HEK293T (cell line): ENCODE data around the gene EIF1AD.

Experiments used
- CTCF ChIA-PET: fragments of 350-600 bp; formaldehyde crosslinking; extraction: SDS; loops from one replicate; lab custom pipeline; 2021; ENCODE audit warnings: antibody characterized with exemption, inconsistent platforms; lab: Yijun Ruan, JAX
- POLR2A ChIA-PET: fragments of 350-600 bp; formaldehyde crosslinking; extraction: SDS; loops from one replicate; lab custom pipeline; 2020; ENCODE audit warnings: antibody characterized with exemption, inconsistent platforms; lab: Yijun Ruan, JAX
- DNase-seq: peaks from one replicate; pipeline ENCODE4 v3.0.0; 2012; ENCODE audit warnings: mixed read lengths; ENCODE audit errors: extremely low spot score
- ARNT ChIP-seq: fragments of 450-650 bp; IDR thresholded peaks from 2 replicates; pipeline ENCODE4 v1.6.1; 2017; ENCODE audit warnings: mild to moderate bottlenecking
- BHLHE40 ChIP-seq: fragments of 450-650 bp; IDR thresholded peaks from 2 replicates; pipeline ENCODE4 v1.6.1; 2016; ENCODE audit warnings: mild to moderate bottlenecking, moderate library complexity, borderline replicate concordance
- CTBP1 ChIP-seq: fragments of 450-650 bp; IDR thresholded peaks from 2 replicates; pipeline ENCODE4 v1.6.1; 2016; ENCODE audit warnings: borderline replicate concordance
- ELF4 ChIP-seq: fragments of 450-650 bp; IDR thresholded peaks from 2 replicates; pipeline ENCODE4 v1.6.1; 2017; ENCODE audit warnings: antibody characterized with exemption
- FOXA1 ChIP-seq: fragments of 450-650 bp; IDR thresholded peaks from 2 replicates; pipeline ENCODE4 v1.6.1; 2016; ENCODE audit warnings: mild to moderate bottlenecking
- FOXK2 ChIP-seq: fragments of 450-650 bp; IDR thresholded peaks from 2 replicates; pipeline ENCODE4 v1.6.1; 2016; ENCODE audit warnings: mild to moderate bottlenecking
- FOXM1 ChIP-seq: fragments of 450-650 bp; IDR thresholded peaks from 2 replicates; pipeline ENCODE4 v1.6.1; 2017; ENCODE audit warnings: mild to moderate bottlenecking, borderline replicate concordance
- HDGF ChIP-seq: fragments of 450-650 bp; IDR thresholded peaks from 2 replicates; pipeline ENCODE4 v1.6.1; 2017; ENCODE audit warnings: antibody characterized with exemption, borderline replicate concordance
- L3MBTL2 ChIP-seq: fragments of 450-650 bp; conservative IDR thresholded peaks from 2 replicates; pipeline ENCODE4 v1.6.1; 2016; ENCODE audit warnings: mild to moderate bottlenecking
- LEF1 ChIP-seq: fragments of 450-650 bp; IDR thresholded peaks from 2 replicates; pipeline ENCODE4 v1.6.1; 2017; ENCODE audit warnings: mild to moderate bottlenecking, borderline replicate concordance
- NFRKB ChIP-seq: fragments of 450-650 bp; IDR thresholded peaks from 2 replicates; pipeline ENCODE4 v1.6.1; 2016; ENCODE audit warnings: mild to moderate bottlenecking, moderate library complexity
- PKNOX1 ChIP-seq: fragments of 450-650 bp; IDR thresholded peaks from 2 replicates; pipeline ENCODE4 v1.6.1; 2016
- SP1 ChIP-seq: fragments of 450-650 bp; IDR thresholded peaks from 2 replicates; pipeline ENCODE4 v1.6.1; 2017
- SUZ12 ChIP-seq: fragments of 450-650 bp; IDR thresholded peaks from 2 replicates; pipeline ENCODE4 v1.6.1; 2016; ENCODE audit warnings: mild to moderate bottlenecking
- TARDBP ChIP-seq: fragments of 450-650 bp; IDR thresholded peaks from 2 replicates; pipeline ENCODE4 v1.6.1; 2016
- ZNF384 ChIP-seq: fragments of 450-650 bp; IDR thresholded peaks from 2 replicates; pipeline ENCODE4 v1.6.1; 2016

EIF1AD gene

GRCh38 chr11:65962141-65962564, 39.8 kb downstream of the EIF1AD start:
- TF ChIP-seq TARDBP (no peak), ZNF384 (no peak), BHLHE40 (no peak), ARNT (no peak), FOXK2 (no peak), HDGF (no peak), SP1 (no peak), FOXA1 (no peak), LEF1 (no peak), NFRKB (no peak), ELF4 (no peak), FOXM1 (no peak), PKNOX1 (no peak), L3MBTL2 (no peak), SUZ12 (no peak), CTBP1 (no peak)
- ChIA-PET CTCF (no interaction called here), POLR2A (interaction anchor here (0.7 to 1.1 kb wide), 2 partner anchors 40 to 103 kb away, joined by 4 read pairs; partner anchors contain the start of genes BANF1 and EIF1AD)
- DNase-seq: no peak

- DNase-seq: peak; percentile 100
- peak; percentile 95 for TF ChIP-seq ELF4
- TF ChIP-seq FOXK2: peak; percentile 96
- no peak for TF ChIP-seq SP1
- ChIA-PET CTCF (interaction anchor here (1.1 kb wide), 1 partner anchor 74 kb away, joined by 4 read pairs; the partner anchor contains the start of gene FIBP), POLR2A (interaction anchor here (0.7 to 1.9 kb wide), 7 partner anchors 10 to 102 kb away, joined by 3 to 9 read pairs (median 4); partner anchors contain the start of genes BANF1, CCDC85B, EIF1AD and FIBP)
Measured at GRCh38 chr11:65961267-65962140, 40.5 kb downstream of the EIF1AD start, which contains the start of gene SART1. TSS of gene SART1 (plus strand) at chr11:65961734. CDS start at chr11:65961781, 47 bp downstream.

DNA sequence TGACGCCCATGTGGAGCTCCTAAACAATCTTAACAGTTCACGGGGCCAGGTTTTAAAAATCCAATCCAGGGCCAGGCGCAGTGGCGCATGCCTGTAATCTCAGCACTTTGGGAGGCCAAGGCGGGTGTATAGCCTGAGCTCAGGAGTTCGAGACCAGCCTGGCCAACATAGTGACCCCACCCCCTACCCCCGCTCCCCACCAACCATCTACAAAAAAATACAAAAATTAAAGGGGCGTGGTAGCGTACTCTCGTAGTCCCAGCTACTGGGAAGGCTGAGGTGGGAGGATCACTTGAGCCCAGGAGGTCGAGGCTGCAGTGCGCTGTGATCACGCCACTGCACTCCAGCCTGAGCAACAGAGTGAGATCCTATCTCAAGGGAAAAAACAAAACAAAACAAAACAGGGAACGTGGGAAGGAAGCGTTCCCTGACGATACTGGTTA, 41.1 kb downstream of the EIF1AD start:
- CTCF ChIA-PET: interaction anchor here (1.1 kb wide), 1 partner anchor 73 kb away, joined by 4 read pairs; the partner anchor contains the start of gene FIBP
- POLR2A ChIA-PET: interaction anchor here (0.9 to 1.9 kb wide), 5 partner anchors 10 to 101 kb away, joined by 3 to 9 read pairs (median 4); partner anchors contain the start of genes BANF1, CCDC85B, EIF1AD and FIBP
- TF ChIP-seq HDGF (no peak), ZNF384 (no peak), ARNT (no peak), ELF4 (no peak), SUZ12 (no peak), PKNOX1 (no peak), SP1 (no peak), CTBP1 (no peak), LEF1 (no peak), BHLHE40 (no peak), L3MBTL2 (no peak), TARDBP (no peak), FOXK2 (no peak), FOXA1 (no peak), NFRKB (no peak), FOXM1 (no peak)
- DNase-seq: no peak

DNA sequence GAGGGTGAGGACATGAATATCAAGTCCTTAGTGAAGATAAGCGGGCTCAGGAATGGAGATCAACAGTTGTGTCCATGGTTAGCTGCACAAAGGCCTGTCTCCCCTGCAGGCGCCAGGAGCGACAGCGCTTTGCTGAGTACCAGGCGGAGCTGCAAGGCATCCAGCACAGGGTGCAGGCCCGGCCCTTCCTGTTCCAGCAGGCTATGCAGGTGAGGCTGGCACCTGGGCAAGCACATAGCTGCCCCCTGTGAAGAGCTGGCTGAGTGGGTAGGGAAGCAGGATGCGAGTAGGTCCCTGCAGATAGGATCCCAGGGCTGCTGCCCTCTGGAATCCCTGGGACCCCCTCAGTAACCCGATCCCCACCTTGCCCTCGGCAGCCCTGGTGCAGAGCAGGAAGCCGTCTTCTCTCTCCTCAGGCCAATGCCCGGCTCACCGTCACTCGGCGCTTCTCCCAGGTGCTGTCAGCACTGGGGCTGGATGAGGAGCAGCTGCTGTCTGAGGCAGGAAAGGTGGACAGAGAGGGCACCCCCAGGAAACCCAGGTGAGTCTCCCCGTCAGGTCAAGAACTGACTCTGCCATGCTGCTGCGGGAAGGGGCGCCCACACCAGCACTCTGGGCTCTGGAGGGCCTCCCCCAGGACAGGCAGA, 43.1 kb downstream of the EIF1AD start:
- DNase-seq: no peak
- CTCF ChIA-PET: no interaction called here
- no peak for TF ChIP-seq ZNF384
- no peak for TF ChIP-seq PKNOX1
- TF ChIP-seq FOXM1: no peak
- TF ChIP-seq LEF1: no peak
- TF ChIP-seq SUZ12: no peak
- no peak for TF ChIP-seq L3MBTL2
- no peak for TF ChIP-seq FOXA1
- no peak for TF ChIP-seq TARDBP
- TF ChIP-seq SP1: no peak
- TF ChIP-seq NFRKB: no peak
- no peak for TF ChIP-seq BHLHE40
- no peak for TF ChIP-seq FOXK2
- no peak for TF ChIP-seq CTBP1
- TF ChIP-seq HDGF: no peak
- no peak for TF ChIP-seq ARNT

GRCh38 chr11:65958291-65958690, 43.7 kb downstream of the EIF1AD start:
- CTCF ChIA-PET: no interaction called here

More for the DNA sequence above, 43.1 kb downstream of the EIF1AD start:
- POLR2A ChIA-PET: no interaction called here

More at GRCh38 chr11:65958291-65958690, 43.7 kb downstream of the EIF1AD start:
- no peak for TF ChIP-seq FOXA1
- no peak for TF ChIP-seq NFRKB
- TF ChIP-seq TARDBP: no peak
- TF ChIP-seq FOXK2: no peak
- no peak for TF ChIP-seq BHLHE40
- no peak for TF ChIP-seq SP1
- no peak for TF ChIP-seq ZNF384
- no peak for TF ChIP-seq SUZ12
- TF ChIP-seq HDGF: no peak
- no peak for TF ChIP-seq ARNT
- no peak for TF ChIP-seq PKNOX1
- TF ChIP-seq LEF1: no peak
- TF ChIP-seq L3MBTL2: no peak
- TF ChIP-seq ELF4: no peak
- no peak for TF ChIP-seq FOXM1
- no peak for TF ChIP-seq CTBP1
- no peak for DNase-seq
- POLR2A ChIA-PET: interaction anchor here (1.5 kb wide), 1 partner anchor 70 kb away, joined by 4 read pairs; the partner anchor contains the start of gene FIBP
